Measurements from ENCODE around the gene DDIT3.
"Not testable (repeated sequence)": the region's sequence is repeated elsewhere in the genome, so short reads cannot be mapped to it uniquely, and the experiment has no call there.

Gene DDIT3

GRCh38 chr12:57511588-57512325, 8.6 kb downstream of the DDIT3 start:
- Histone ChIP-seq H3K27ac (no peak overlapping the region), H3K27me3 (ENCODE audit: control insufficient read depth, insufficient read depth, low read length) (no peaks in the 10 kb centered on the region), H3K4me1 (no peaks in the 10 kb centered on the region), H3K79me2 (no peaks in the 10 kb centered on the region), H2AFZ (no peak overlapping the region), H3K4me3 (ENCODE audit: low read depth, low read length) (no peak overlapping the region), H3K9me3 (ENCODE audit: control insufficient read depth, low read length) (no peaks in the 10 kb centered on the region), H3K36me3 (ENCODE audit: control insufficient read depth, insufficient read depth, low read length) (no peaks in the 10 kb centered on the region), H3K9ac (no peak overlapping the region), H3K4me2 (ENCODE audit: low read length) (no peak overlapping the region)
- TF ChIP-seq, protein P1, sequence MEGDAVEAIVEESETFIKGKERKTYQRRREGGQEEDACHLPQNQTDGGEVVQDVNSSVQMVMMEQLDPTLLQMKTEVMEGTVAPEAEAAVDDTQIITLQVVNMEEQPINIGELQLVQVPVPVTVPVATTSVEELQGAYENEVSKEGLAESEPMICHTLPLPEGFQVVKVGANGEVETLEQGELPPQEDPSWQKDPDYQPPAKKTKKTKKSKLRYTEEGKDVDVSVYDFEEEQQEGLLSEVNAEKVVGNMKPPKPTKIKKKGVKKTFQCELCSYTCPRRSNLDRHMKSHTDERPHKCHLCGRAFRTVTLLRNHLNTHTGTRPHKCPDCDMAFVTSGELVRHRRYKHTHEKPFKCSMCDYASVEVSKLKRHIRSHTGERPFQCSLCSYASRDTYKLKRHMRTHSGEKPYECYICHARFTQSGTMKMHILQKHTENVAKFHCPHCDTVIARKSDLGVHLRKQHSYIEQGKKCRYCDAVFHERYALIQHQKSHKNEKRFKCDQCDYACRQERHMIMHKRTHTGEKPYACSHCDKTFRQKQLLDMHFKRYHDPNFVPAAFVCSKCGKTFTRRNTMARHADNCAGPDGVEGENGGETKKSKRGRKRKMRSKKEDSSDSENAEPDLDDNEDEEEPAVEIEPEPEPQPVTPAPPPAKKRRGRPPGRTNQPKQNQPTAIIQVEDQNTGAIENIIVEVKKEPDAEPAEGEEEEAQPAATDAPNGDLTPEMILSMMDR (IDR thresholded peaks at IDR 0.05) = no peak

DNA sequence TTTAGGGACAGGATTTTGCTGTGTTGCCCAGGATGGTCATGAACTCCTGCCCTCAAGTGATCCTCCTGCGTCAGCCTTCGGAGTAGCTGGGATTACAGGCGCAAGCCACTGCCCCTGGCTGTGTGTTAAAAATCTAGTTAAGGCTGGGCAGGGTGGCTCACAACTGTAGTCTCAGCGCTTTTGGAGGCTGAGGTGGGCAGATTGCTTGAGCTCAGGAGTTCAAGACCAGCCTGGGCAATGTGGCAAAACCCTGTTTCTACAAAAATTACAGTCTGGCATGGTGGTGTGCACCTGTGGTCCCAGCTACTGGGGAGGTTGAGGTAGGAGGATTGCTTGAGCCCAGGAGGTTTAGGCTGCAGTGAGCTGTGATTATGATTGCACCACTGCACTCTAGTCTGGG, 9.2 kb downstream of the DDIT3 start:
- H3K36me3 ChIP-seq (ENCODE audit: control insufficient read depth, insufficient read depth, low read length) = no peaks in the 10 kb centered on the region

DNA sequence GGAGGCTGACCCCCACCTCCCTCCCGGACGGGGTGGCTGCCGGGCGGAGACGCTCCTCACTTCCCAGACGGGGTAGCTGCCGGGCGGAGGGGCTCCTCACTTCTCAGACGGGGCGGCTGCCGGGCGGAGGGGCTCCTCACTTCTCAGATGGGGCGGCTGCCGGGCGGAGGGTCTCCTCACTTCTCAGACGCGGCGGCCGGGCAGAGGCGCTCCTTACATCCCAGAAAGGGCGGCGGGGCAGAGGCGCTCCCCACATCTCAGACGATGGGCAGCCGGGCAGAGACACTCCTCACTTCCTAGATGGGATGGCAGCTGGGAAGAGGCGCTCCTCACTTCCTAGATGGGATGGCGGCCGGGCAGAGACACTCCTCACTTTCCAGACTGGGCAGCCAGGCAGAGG, 12.5 kb downstream of the DDIT3 start:
- H3K4me3 ChIP-seq (ENCODE audit: low read depth, low read length); H3K4me2 ChIP-seq (ENCODE audit: low read length); H3K4me1 ChIP-seq; H2AFZ ChIP-seq; H3K27me3 ChIP-seq (ENCODE audit: control insufficient read depth, insufficient read depth, low read length); H3K79me2 ChIP-seq; H3K27ac ChIP-seq; H3K9ac ChIP-seq; H3K36me3 ChIP-seq (ENCODE audit: control insufficient read depth, insufficient read depth, low read length); H3K9me3 ChIP-seq (ENCODE audit: control insufficient read depth, low read length): not testable (repeated sequence)

More for the DNA sequence above, 9.2 kb downstream of the DDIT3 start:
- no peak overlapping the region for H2AFZ ChIP-seq
- TF ChIP-seq, protein P1 (IDR thresholded peaks at IDR 0.05) = no peak
- no peaks in the 10 kb centered on the region for H3K9me3 ChIP-seq (ENCODE audit: control insufficient read depth, low read length)
- no peak overlapping the region for H3K4me3 ChIP-seq (ENCODE audit: low read depth, low read length)
- H3K9ac ChIP-seq = no peak overlapping the region
- no peak overlapping the region for H3K27ac ChIP-seq
- no peaks in the 10 kb centered on the region for H3K27me3 ChIP-seq (ENCODE audit: control insufficient read depth, insufficient read depth, low read length)
- no peak overlapping the region for H3K4me2 ChIP-seq (ENCODE audit: low read length)
- no peaks in the 10 kb centered on the region for H3K4me1 ChIP-seq
- no peaks in the 10 kb centered on the region for H3K79me2 ChIP-seq

DNA sequence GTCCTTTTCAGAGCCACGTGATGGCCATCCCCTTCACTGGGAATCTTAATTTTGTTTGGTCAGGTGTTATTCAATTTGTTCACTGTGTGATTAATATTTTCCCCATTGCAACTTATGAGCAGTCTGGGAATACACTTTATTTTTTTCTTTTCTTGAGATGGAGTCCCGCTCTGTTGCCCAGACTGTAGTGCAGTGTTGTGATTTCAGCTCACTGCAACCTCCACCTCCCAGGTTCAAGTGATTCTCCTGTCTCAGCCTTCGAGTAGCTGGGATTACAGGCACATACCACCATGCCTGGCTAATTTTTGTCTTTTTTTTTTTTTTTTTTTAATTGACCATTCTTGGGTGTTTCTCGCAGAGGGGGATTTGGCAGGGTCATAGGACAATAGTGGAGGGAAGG, 13.8 kb downstream of the DDIT3 start:
- H2AFZ ChIP-seq; H3K4me2 ChIP-seq (ENCODE audit: low read length); H3K9me3 ChIP-seq (ENCODE audit: control insufficient read depth, low read length); H3K9ac ChIP-seq; H3K27me3 ChIP-seq (ENCODE audit: control insufficient read depth, insufficient read depth, low read length); H3K4me3 ChIP-seq (ENCODE audit: low read depth, low read length); H3K36me3 ChIP-seq (ENCODE audit: control insufficient read depth, insufficient read depth, low read length); H3K27ac ChIP-seq; H3K79me2 ChIP-seq; H3K4me1 ChIP-seq: not testable (repeated sequence)

DNA sequence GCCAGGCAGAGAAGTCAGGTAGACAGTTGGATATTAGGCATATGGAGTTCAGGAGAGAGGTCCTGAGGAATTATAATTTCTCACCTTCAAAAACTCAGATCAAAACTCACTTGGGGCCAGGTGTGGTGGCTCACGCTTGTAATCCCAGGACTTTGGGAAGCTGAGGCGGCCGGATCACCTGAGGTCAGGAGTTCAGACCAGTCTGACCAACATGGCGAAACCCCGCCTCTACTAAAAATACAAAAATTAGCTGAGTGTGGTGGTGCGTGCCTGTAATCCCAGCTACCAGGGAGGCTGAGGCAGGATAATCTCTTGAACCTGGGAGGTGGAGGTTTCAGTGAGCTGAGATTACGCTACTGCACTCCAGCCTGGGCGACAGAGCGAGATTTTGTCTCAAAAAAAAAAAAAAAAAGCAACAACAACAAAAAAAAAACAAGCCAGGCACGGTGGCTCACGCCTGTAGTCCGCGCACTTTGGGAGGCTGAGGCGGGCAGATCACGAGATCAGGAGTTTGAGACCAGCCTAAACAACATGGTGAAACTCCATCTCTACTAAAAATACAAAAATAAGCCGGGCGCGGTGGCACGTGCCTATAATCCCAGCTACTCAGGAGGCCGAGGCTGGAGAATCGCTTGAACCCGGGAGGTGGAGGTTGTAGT, 17.9 kb downstream of the DDIT3 start:
- not testable (repeated sequence) for H3K4me1 ChIP-seq; H3K4me3 ChIP-seq (ENCODE audit: low read depth, low read length); H3K79me2 ChIP-seq; H3K9me3 ChIP-seq (ENCODE audit: control insufficient read depth, low read length); H3K36me3 ChIP-seq (ENCODE audit: control insufficient read depth, insufficient read depth, low read length); H3K4me2 ChIP-seq (ENCODE audit: low read length); H3K9ac ChIP-seq; H3K27me3 ChIP-seq (ENCODE audit: control insufficient read depth, insufficient read depth, low read length); H3K27ac ChIP-seq; H2AFZ ChIP-seq

DNA sequence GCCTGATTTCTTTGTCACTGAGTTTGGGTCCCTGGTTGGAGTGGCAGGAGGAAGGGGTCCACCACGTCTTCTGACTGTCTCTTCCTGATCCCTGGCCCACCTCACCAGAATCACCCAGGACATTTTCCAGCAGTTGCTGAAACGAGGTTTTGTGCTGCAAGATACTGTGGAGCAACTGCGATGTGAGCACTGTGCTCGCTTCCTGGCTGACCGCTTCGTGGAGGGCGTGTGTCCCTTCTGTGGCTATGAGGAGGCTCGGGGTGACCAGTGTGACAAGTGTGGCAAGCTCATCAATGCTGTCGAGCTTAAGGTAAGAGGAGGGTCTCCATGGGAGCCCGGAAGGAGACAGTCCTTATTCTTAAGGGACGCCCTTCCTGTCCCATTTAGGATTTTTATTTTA, 20.1 kb downstream of the DDIT3 start:
- H3K4me3 ChIP-seq (ENCODE audit: low read depth, low read length) = no peak overlapping the region
- no peak overlapping the region for H2AFZ ChIP-seq
- TF ChIP-seq, protein P1 (IDR thresholded peaks at IDR 0.05) = no peak
- H3K27ac ChIP-seq = no peak overlapping the region
- no peaks in the 10 kb centered on the region for H3K9me3 ChIP-seq (ENCODE audit: control insufficient read depth, low read length)
- H3K27me3 ChIP-seq (ENCODE audit: control insufficient read depth, insufficient read depth, low read length) = no peaks in the 10 kb centered on the region
- peaks cover 7% of the 10 kb centered on the region for H3K79me2 ChIP-seq
- no peak overlapping the region for H3K9ac ChIP-seq
- no peak overlapping the region for H3K4me2 ChIP-seq (ENCODE audit: low read length)
- no peaks in the 10 kb centered on the region for H3K4me1 ChIP-seq
- H3K36me3 ChIP-seq (ENCODE audit: control insufficient read depth, insufficient read depth, low read length) = no peaks in the 10 kb centered on the region

Data from parathyroid adenoma (tissue), 2 donors.